Esophagus squamous epithelium (tissue), 5 donors: Measurements from ENCODE around the gene TLNRD1. TPM values are rescaled to one million over a fixed set of nuclear protein-coding genes. Genes with fewer than 3 reads are reported as not detected.

Source experiments
- DNase-seq: peaks from one replicate; lab custom pipeline; 2025; lab: John Stamatoyannopoulos, UW
- H3K27ac ChIP-seq, 4 donors: fragments of 200-600 bp; sonication (generic); one replicate each; pipeline ENCODE4 v1.5.1; 2016 to 2019; ENCODE audit warnings: mild to moderate bottlenecking in 1 of 4
- H3K27me3 ChIP-seq, 4 donors: fragments of 200-600 bp; sonication (generic); 1 replicate in 3 of 4; 2 replicates in 1 of 4; pipeline versions ENCODE4 v1.5.1 to v1.6.0; 2017 to 2021; ENCODE audit warnings: antibody characterized with exemption in 1 of 4
- H3K36me3 ChIP-seq, 3 donors: fragments of 200-600 bp; sonication (generic); one replicate each; pipeline ENCODE4 v1.5.1; 2016 to 2019
- H3K4me1 ChIP-seq, 3 donors: fragments of 200-600 bp; sonication (generic); one replicate each; pipeline ENCODE4 v1.5.1; 2017 to 2019
- H3K4me3 ChIP-seq, 4 donors: fragments of 200-600 bp; sonication (generic); 1 replicate in 3 of 4; 2 replicates in 1 of 4; pipeline ENCODE4 v1.5.1; 2016 to 2019; ENCODE audit warnings: mild to moderate bottlenecking in 2 of 4, moderate library complexity in 1 of 4
- H3K9me3 ChIP-seq, 3 donors: fragments of 200-600 bp; sonication (generic); one replicate each; pipeline ENCODE4 v1.5.1; 2016 to 2019
- POLR2A ChIP-seq, 4 donors: fragments of 450-650 bp; IDR thresholded peaks; one replicate each; pipeline ENCODE4 v1.6.1; 2017; ENCODE audit warnings: antibody characterized with exemption in 4 of 4, mild to moderate bottlenecking in 4 of 4, moderate library complexity in 3 of 4
- WGBS, 2 donors: methylation state at CpG; one replicate each; pipeline ENCODE4 v1.1.5; 2018; 5-methylcytosine and 5-hydroxymethylcytosine counted together
- intact Hi-C: fragments of 100-400 bp; cut with DNase I; formaldehyde crosslinking; loops from one replicate; pipeline ENCODE4 v1.15.0; 2022
- total RNA-seq, 4 donors: library from RNA; depleted of rRNA; stranded (reverse); fragments of >200 nt; gene quantifications; one replicate each; pipeline ENCODE4 v1.1.0, GENCODE V29; 2016
- TF ChIP-seq, protein P1 (sequence below), 6 experiments: fragments of 450-650 bp in 4 of 6; fragments of 200-600 bp in 2 of 6; sonication (generic) in 2 of 6; IDR thresholded peaks; one replicate each; pipeline ENCODE4 v1.5.1; 2016 to 2019; ENCODE audit warnings: antibody characterized with exemption in 6 of 6, mild to moderate bottlenecking in 4 of 6, moderate library complexity in 4 of 6
- donor health status: DM: yes; HTN: yes; CAD: no.

Gene TLNRD1
- total RNA-seq, 4 donors from 2014 or later: 17.2 to 57.8 (median 22.6) TPM

- H3K36me3 ChIP-seq: peaks cover 0 to 20% (median 7%) of the 10 kb centered on the region in 3 donors
- peaks cover 11 to 79% (median 30%) of the 10 kb centered on the region in 3 donors for H3K4me1 ChIP-seq
- no peaks in the 10 kb centered on the region for H3K27me3 ChIP-seq
- 0% methylated on average over 3 to 12 of the region's 110 CpGs for WGBS, 2 donors
- no peaks in the 10 kb centered on the region for H3K9me3 ChIP-seq
- intact Hi-C loops: no loop called here
- DNase-seq: no peak
- peak overlapping the region; percentile 73 to 90 (median 88) for H3K4me3 ChIP-seq
- TF ChIP-seq, protein P1, sequence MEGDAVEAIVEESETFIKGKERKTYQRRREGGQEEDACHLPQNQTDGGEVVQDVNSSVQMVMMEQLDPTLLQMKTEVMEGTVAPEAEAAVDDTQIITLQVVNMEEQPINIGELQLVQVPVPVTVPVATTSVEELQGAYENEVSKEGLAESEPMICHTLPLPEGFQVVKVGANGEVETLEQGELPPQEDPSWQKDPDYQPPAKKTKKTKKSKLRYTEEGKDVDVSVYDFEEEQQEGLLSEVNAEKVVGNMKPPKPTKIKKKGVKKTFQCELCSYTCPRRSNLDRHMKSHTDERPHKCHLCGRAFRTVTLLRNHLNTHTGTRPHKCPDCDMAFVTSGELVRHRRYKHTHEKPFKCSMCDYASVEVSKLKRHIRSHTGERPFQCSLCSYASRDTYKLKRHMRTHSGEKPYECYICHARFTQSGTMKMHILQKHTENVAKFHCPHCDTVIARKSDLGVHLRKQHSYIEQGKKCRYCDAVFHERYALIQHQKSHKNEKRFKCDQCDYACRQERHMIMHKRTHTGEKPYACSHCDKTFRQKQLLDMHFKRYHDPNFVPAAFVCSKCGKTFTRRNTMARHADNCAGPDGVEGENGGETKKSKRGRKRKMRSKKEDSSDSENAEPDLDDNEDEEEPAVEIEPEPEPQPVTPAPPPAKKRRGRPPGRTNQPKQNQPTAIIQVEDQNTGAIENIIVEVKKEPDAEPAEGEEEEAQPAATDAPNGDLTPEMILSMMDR (IDR thresholded peaks at IDR 0.05): no peak
- peak in 2 of 4 donors; percentile 5 to 61 for TF ChIP-seq POLR2A (IDR thresholded peaks at IDR 0.05)
- peak overlapping the region; percentile 97 to 100 (median 99) for H3K27ac ChIP-seq
Measured at GRCh38 chr15:81001152-81002008, 657 bp downstream of the TLNRD1 start.

DNA sequence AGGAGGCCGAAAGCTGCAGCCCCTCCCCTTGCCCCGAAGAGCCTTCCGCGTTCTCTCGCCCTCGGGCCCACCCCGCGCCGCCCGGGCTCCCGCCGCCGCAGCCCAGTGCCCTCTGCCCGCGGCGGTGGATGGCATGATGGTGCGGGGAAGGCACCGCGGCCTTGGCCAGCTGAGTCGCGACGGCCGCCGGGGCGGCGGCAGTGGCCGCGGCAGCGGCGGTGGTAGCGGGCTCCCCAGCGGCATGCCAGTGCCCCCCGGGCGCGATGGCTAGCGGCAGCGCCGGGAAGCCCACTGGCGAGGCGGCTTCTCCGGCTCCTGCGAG is 1.2 kb downstream of the TLNRD1 start:
- intact Hi-C loops: no loop called here
- Histone ChIP-seq H3K27ac (peak overlapping the region; percentile 97 to 100 (median 99)), H3K36me3 (peaks cover 0 to 20% (median 7%) of the 10 kb centered on the region in 3 donors), H3K27me3 (no peaks in the 10 kb centered on the region), H3K9me3 (no peaks in the 10 kb centered on the region), H3K4me3 (peak overlapping the region; percentile 73 to 90 (median 88)), H3K4me1 (peaks cover 11 to 80% (median 30%) of the 10 kb centered on the region in 3 donors)
- DNase-seq: no peak
- no peak for TF ChIP-seq POLR2A (IDR thresholded peaks at IDR 0.05)
- TF ChIP-seq, protein P1 (IDR thresholded peaks at IDR 0.05): no peak
- no CpG with 5 or more reads among the region's 42 CpGs for WGBS, 2 donors

DNA sequence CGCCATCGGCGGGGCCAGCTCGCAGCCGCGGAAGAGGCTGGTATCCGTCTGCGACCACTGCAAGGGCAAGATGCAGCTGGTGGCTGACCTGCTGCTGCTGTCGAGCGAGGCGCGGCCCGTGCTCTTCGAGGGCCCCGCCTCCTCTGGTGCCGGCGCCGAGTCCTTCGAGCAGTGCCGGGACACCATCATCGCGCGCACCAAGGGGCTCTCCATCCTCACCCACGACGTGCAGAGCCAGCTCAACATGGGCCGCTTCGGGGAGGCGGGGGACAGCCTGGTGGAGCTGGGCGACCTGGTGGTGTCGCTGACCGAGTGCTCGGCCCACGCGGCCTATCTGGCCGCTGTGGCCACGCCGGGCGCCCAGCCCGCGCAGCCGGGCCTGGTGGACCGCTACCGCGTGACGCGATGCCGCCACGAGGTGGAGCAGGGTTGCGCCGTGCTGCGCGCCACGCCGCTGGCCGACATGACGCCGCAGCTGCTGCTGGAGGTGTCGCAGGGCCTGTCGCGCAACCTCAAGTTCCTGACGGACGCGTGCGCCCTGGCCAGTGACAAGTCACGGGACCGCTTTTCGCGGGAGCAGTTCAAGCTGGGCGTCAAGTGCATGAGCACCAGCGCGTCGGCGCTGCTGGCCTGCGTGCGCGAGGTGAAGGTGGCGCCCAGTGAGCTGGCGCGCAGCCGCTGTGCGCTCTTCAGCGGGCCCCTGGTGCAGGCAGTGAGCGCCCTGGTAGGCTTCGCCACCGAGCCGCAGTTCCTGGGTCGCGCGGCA is 1.8 kb downstream of the TLNRD1 start:
- H3K4me3 ChIP-seq: peak overlapping the region; percentile 73 to 90 (median 88)

GRCh38 chr15:81003097-81003350 is 2.3 kb downstream of the TLNRD1 start:
- peak overlapping the region; percentile 73 to 90 (median 88) for H3K4me3 ChIP-seq
- intact Hi-C loops: no loop called here

More for the DNA sequence above, 1.8 kb downstream of the TLNRD1 start:
- peak overlapping the region; percentile 97 to 100 (median 99) for H3K27ac ChIP-seq
- 89% methylated on average over 11 of the region's 89 CpGs; no CpG with 5 or more reads in 1 of the 2 donors for WGBS, 2 donors
- intact Hi-C loops: no loop called here
- H3K36me3 ChIP-seq: peaks cover 0 to 20% (median 7%) of the 10 kb centered on the region in 3 donors
- no peaks in the 10 kb centered on the region for H3K9me3 ChIP-seq
- H3K4me1 ChIP-seq: peaks cover 11 to 75% (median 30%) of the 10 kb centered on the region in 3 donors
- TF ChIP-seq, protein P1 (IDR thresholded peaks at IDR 0.05): no peak
- TF ChIP-seq POLR2A (IDR thresholded peaks at IDR 0.05): no peak
- no peak for DNase-seq
- H3K27me3 ChIP-seq: no peaks in the 10 kb centered on the region

More at GRCh38 chr15:81003097-81003350, 2.3 kb downstream of the TLNRD1 start:
- 80 to 93% methylated on average over 1 to 3 of the region's 19 CpGs for WGBS, 2 donors
- no peaks in the 10 kb centered on the region for H3K27me3 ChIP-seq
- DNase-seq: no peak
- H3K4me1 ChIP-seq: peaks cover 11 to 70% (median 30%) of the 10 kb centered on the region in 3 donors
- no peaks in the 10 kb centered on the region for H3K9me3 ChIP-seq
- peak overlapping the region in 1 of 4 donors; percentile 97 for H3K27ac ChIP-seq
- H3K36me3 ChIP-seq: peaks cover 0 to 20% (median 7%) of the 10 kb centered on the region in 3 donors
- TF ChIP-seq POLR2A (IDR thresholded peaks at IDR 0.05): no peak
- TF ChIP-seq, protein P1 (IDR thresholded peaks at IDR 0.05): no peak
